Osteoblast (primary cell): ENCODE measurements around the gene CD7. TPM values are rescaled to one million over a fixed set of nuclear protein-coding genes. Genes with fewer than 3 reads are reported as not detected.

ENCODE experiments used
- DNase-seq: peaks from one replicate; pipeline ENCODE4 v3.0.0; 2011; ENCODE audit warnings: low spot score, mixed read lengths; ENCODE audit not compliant: insufficient read length; ENCODE audit errors: missing footprints
- H2AFZ ChIP-seq: 2 replicates; pipeline ENCODE4 v1.6.0; 2011; ENCODE audit warnings: mild to moderate bottlenecking, low read length
- H3K27ac ChIP-seq: 2 replicates; pipeline ENCODE4 v1.5.1; 2011; ENCODE audit warnings: mild to moderate bottlenecking, low read depth, low read length, moderate library complexity
- H3K27me3 ChIP-seq: 2 replicates; pipeline ENCODE4 v1.6.0; 2012; ENCODE audit warnings: mild to moderate bottlenecking, control low read depth, inconsistent platforms, low read length, moderate library complexity; ENCODE audit not compliant: insufficient read depth
- H3K36me3 ChIP-seq: 2 replicates; pipeline ENCODE4 v1.5.1; 2011; ENCODE audit warnings: mild to moderate bottlenecking, low read length, control low read depth, moderate library complexity; ENCODE audit not compliant: insufficient read depth
- H3K4me1 ChIP-seq: 2 replicates; pipeline ENCODE4 v1.5.1; 2011; ENCODE audit warnings: mild to moderate bottlenecking, low read length, control low read depth, moderate library complexity; ENCODE audit not compliant: insufficient read depth
- H3K4me2 ChIP-seq: 2 replicates; pipeline ENCODE4 v1.6.0; 2011; ENCODE audit warnings: mild to moderate bottlenecking, low read length; ENCODE audit not compliant: insufficient read depth
- H3K4me3 ChIP-seq: fragments of 200-600 bp; sonication (generic); 3 replicates; pipeline ENCODE4 v1.5.1; 2012; ENCODE audit warnings: mild to moderate bottlenecking, low read length, inconsistent platforms; ENCODE audit not compliant: insufficient read depth
- H3K79me2 ChIP-seq: 2 replicates; pipeline ENCODE4 v1.6.0; 2012; ENCODE audit warnings: mild to moderate bottlenecking, low read length, control low read depth, inconsistent platforms; ENCODE audit not compliant: insufficient read depth
- H3K9me3 ChIP-seq: 2 replicates; pipeline ENCODE4 v1.5.1; 2011; ENCODE audit warnings: low read depth, low read length, control low read depth
- H4K20me1 ChIP-seq: 2 replicates; pipeline ENCODE4 v1.6.0; 2012; ENCODE audit warnings: mild to moderate bottlenecking, low read length, control low read depth; ENCODE audit not compliant: insufficient read depth
- CTCF ChIP-seq: IDR thresholded peaks from 2 replicates; pipeline ENCODE4 v1.5.1; 2011; ENCODE audit warnings: mild to moderate bottlenecking, low read depth, low read length, moderate library complexity; ENCODE audit errors: extremely low read depth
- total RNA-seq: library from RNA; depleted of rRNA; stranded (reverse); fragments of >200 nt; gene quantifications from 2 replicates; pipeline ENCODE4 v1.2.3, GENCODE V29; 2012

Gene CD7
- total RNA-seq, 1 donor = not detected

GRCh38 chr17:82358465-82359350 is 41.3 kb upstream of the CD7 start, which contains the start of gene TEX19:
TSS of gene TEX19 (plus strand) at chr17:82359247. CDS start at chr17:82362151, 2,904 bp downstream.
- Histone ChIP-seq H2AFZ (no peak within 1 kb of the TSS), H3K9me3 (no peaks in the 10 kb centered on the region), H3K36me3 (no peaks in the 10 kb centered on the region), H3K79me2 (no peaks in the 10 kb centered on the region), H3K27me3 (peaks cover 20% of the 10 kb centered on the region), H3K4me3 (no peak within 1 kb of the TSS), H4K20me1 (no peaks in the 10 kb centered on the region), H3K4me2 (no peak within 1 kb of the TSS), H3K4me1 (no peaks in the 10 kb centered on the region), H3K27ac (no peak within 1 kb of the TSS)
- no peak for TF ChIP-seq CTCF
- peak; percentile 43 for DNase-seq

GRCh38 chr17:82357394-82357793 is 40.0 kb upstream of the CD7 start:
- TF ChIP-seq CTCF = no peak
- no peak overlapping the region for H3K4me2 ChIP-seq
- no peaks in the 10 kb centered on the region for H3K9me3 ChIP-seq
- H3K79me2 ChIP-seq = no peaks in the 10 kb centered on the region
- no peak for DNase-seq
- H3K27ac ChIP-seq = no peak overlapping the region
- H3K27me3 ChIP-seq = peaks cover 20% of the 10 kb centered on the region
- no peaks in the 10 kb centered on the region for H3K4me1 ChIP-seq
- no peak overlapping the region for H3K4me3 ChIP-seq
- no peak overlapping the region for H2AFZ ChIP-seq
- H3K36me3 ChIP-seq = no peaks in the 10 kb centered on the region
- no peaks in the 10 kb centered on the region for H4K20me1 ChIP-seq

GRCh38 chr17:82356845-82357355 is 39.5 kb upstream of the CD7 start:
- Histone ChIP-seq H4K20me1 (no peaks in the 10 kb centered on the region), H3K4me2 (no peak overlapping the region), H3K4me1 (no peaks in the 10 kb centered on the region), H3K27me3 (peaks cover 20% of the 10 kb centered on the region), H3K27ac (no peak overlapping the region), H3K79me2 (no peaks in the 10 kb centered on the region), H2AFZ (no peak overlapping the region), H3K9me3 (no peaks in the 10 kb centered on the region), H3K36me3 (no peaks in the 10 kb centered on the region), H3K4me3 (no peak overlapping the region)
- peak; percentile 77 for DNase-seq
- no peak for TF ChIP-seq CTCF

- H3K27me3 ChIP-seq = peaks cover 23% of the 10 kb centered on the region
- peak; percentile 91 for DNase-seq
- no peak overlapping the region for H3K27ac ChIP-seq
- no peaks in the 10 kb centered on the region for H3K36me3 ChIP-seq
- no peak overlapping the region for H3K4me2 ChIP-seq
- no peaks in the 10 kb centered on the region for H3K9me3 ChIP-seq
- no peaks in the 10 kb centered on the region for H4K20me1 ChIP-seq
- no peaks in the 10 kb centered on the region for H3K4me1 ChIP-seq
- H3K4me3 ChIP-seq = no peak overlapping the region
- no peak overlapping the region for H2AFZ ChIP-seq
- no peak for TF ChIP-seq CTCF
- H3K79me2 ChIP-seq = no peaks in the 10 kb centered on the region
Measured at GRCh38 chr17:82355770-82356427, 38.5 kb upstream of the CD7 start.
